K562 (cell line): ENCODE data around the gene GASK1B. TPM values are rescaled to one million over a fixed set of nuclear protein-coding genes. Genes with fewer than 3 reads are reported as not detected.

Experiments
- ATAC-seq: fragments of 200-7000 bp; cut with Tn5 transposase; 3 replicates; pipeline ENCODE4 v1.9.1; 2020; ENCODE audit warnings: moderate library complexity
- BruUV-seq: library from RNA; stranded (reverse); fragments of 400-500 nt; replicated peaks from 2 replicates; lab custom pipeline; 2021; lab: Mats Ljungman, UMichigan
- CTCF ChIA-PET: fragments of 300-600 bp; formaldehyde crosslinking; extraction: SDS; loops from one replicate; lab custom pipeline; 2021; ENCODE audit warnings: low intra/inter-chr PET ratio; lab: Yijun Ruan, JAX
- POLR2A ChIA-PET: fragments of 300-600, 350-650 bp; sonication (Branson Sonifier 250); formaldehyde crosslinking; extraction: SDS; loops from one replicate; lab custom pipeline; 2021; ENCODE audit warnings: antibody characterized with exemption, inconsistent platforms; lab: Yijun Ruan, JAX
- DNase-seq, 4 experiments: peaks; one replicate each; pipeline versions ENCODE4 v3.0.0 to v3.0.0-alpha.2; 2011 to 2018; ENCODE audit warnings: low spot score in 3 of 4, mixed read lengths in 3 of 4; ENCODE audit errors: extremely low read depth in 1 of 4
- FAIRE-seq: peaks from 2 replicates; lab custom pipeline; 2011; peaks lifted over from hg19 to GRCh38; lab: Jason Lieb, UNC
- H2AFZ ChIP-seq: 2 replicates; pipeline ENCODE4 v1.6.0; 2011; ENCODE audit warnings: low read depth, low read length, control low read depth, inconsistent platforms
- H3K27ac ChIP-seq: fragments of 200-600 bp; 3 replicates; pipeline ENCODE4 v1.8.0; 2011; ENCODE audit warnings: low read depth, mild to moderate bottlenecking, control low read depth, inconsistent platforms, low read length, moderate library complexity, mixed read lengths; ENCODE audit errors: extremely low read depth
- H3K27me3 ChIP-seq, 2 experiments: fragments of 300-600 bp in 1 of 2; 2 replicates in 1 of 2; 3 replicates in 1 of 2; pipeline versions ENCODE4 v1.6.0 to v1.8.0; 2011; ENCODE audit warnings: inconsistent platforms in 2 of 2, low read length in 2 of 2, mild to moderate bottlenecking in 1 of 2, mixed read lengths in 1 of 2, moderate library complexity in 1 of 2; ENCODE audit not compliant: control insufficient read depth in 2 of 2, insufficient read depth in 2 of 2
- H3K36me3 ChIP-seq: fragments of 300-600 bp; 3 replicates; pipeline ENCODE4 v1.8.0; 2011; ENCODE audit warnings: mild to moderate bottlenecking, low read length, inconsistent platforms; ENCODE audit not compliant: control insufficient read depth, insufficient read depth
- H3K4me1 ChIP-seq, 2 experiments: fragments of 200-600 bp in 1 of 2; replicated peaks in 1 of 2; 2 replicates in 1 of 2; 3 replicates in 1 of 2; pipeline versions ENCODE4 v1.5.1 to v1.8.0; 2011; ENCODE audit warnings: inconsistent platforms in 2 of 2, low read length in 2 of 2, mild to moderate bottlenecking in 1 of 2, mixed read lengths in 1 of 2, moderate library complexity in 1 of 2; ENCODE audit not compliant: control insufficient read depth in 2 of 2, insufficient read depth in 2 of 2
- H3K4me2 ChIP-seq: 2 replicates; pipeline ENCODE4 v1.6.1; 2011; ENCODE audit warnings: low read length, control low read depth, inconsistent platforms, mixed read lengths; ENCODE audit not compliant: insufficient read depth
- H3K4me3 ChIP-seq: fragments of 200-600 bp; sonication (generic), shearing (Covaris generic); 2 replicates; pipeline ENCODE4 v1.5.1; 2016; ENCODE audit warnings: control low read depth, inconsistent platforms
- H3K79me2 ChIP-seq: fragments of 200-600 bp; 3 replicates; pipeline ENCODE4 v1.8.0; 2011; ENCODE audit warnings: low read length, inconsistent platforms; ENCODE audit not compliant: control insufficient read depth, insufficient read depth
- H3K9ac ChIP-seq, 2 experiments: 2 replicates each; pipeline versions ENCODE4 v1.6.0 to v1.6.1; 2011; ENCODE audit warnings: low read depth in 2 of 2, low read length in 2 of 2, control low read depth in 1 of 2, inconsistent platforms in 1 of 2, mild to moderate bottlenecking in 1 of 2, mixed read lengths in 1 of 2; ENCODE audit not compliant: insufficient read depth in 1 of 2
- H3K9me1 ChIP-seq: one replicate; pipeline ENCODE4 v1.6.0; 2011; ENCODE audit warnings: inconsistent platforms, mild to moderate bottlenecking, low read length, moderate library complexity; ENCODE audit not compliant: control insufficient read depth, insufficient read depth
- H3K9me3 ChIP-seq: replicated peaks from 2 replicates; pipeline ENCODE4 v1.5.1; 2011; ENCODE audit warnings: low read depth, low read length, inconsistent platforms; ENCODE audit not compliant: control insufficient read depth, insufficient read depth
- H4K20me1 ChIP-seq: replicated peaks from 2 replicates; pipeline ENCODE4 v1.6.1; 2011; ENCODE audit warnings: low read length, inconsistent platforms, mixed read lengths; ENCODE audit not compliant: control insufficient read depth, insufficient read depth
- SMC3 ChIP-seq: conservative IDR thresholded peaks from 2 replicates; pipeline ENCODE4 v1.6.1; 2011; ENCODE audit warnings: low read depth, low read length, improper control_type of control experiment; ENCODE audit not compliant: insufficient read depth
- ZNF133 ChIP-seq: fragments of 250-450 bp; sonication (Bioruptor Pico); IDR thresholded peaks from 2 replicates; pipeline ENCODE4 v1.4.0; 2020; ENCODE audit warnings: mild to moderate bottlenecking
- ZNF740 ChIP-seq, 3 experiments: fragments of 200-800 bp in 1 of 3; sonication (Bioruptor generic) in 1 of 3; sonication (generic) in 1 of 3; formaldehyde crosslinking in 1 of 3; IDR thresholded peaks; 2 replicates each; pipeline versions ENCODE4 v1.6.1 to v1.8.0; 2016 to 2022; ENCODE audit warnings: mild to moderate bottlenecking in 2 of 3, missing compliant biosample characterization in 2 of 3, missing genetic modification characterization in 2 of 3, missing genetic modification reagents in 1 of 3
- WGBS: fragments of 100-300 bp; shearing (Covaris generic); methylation state at CpG from one replicate; pipeline ENCODE4 v1.1.6; 2016; ENCODE audit warnings: low coverage, mixed read lengths; ENCODE audit not compliant: insufficient coverage; ENCODE audit errors: missing lambda C conversion rate; 5-methylcytosine and 5-hydroxymethylcytosine counted together
- in situ Hi-C: fragments of 300-500 bp; cut with MboI; formaldehyde crosslinking; loops from 4 replicates; pipeline ENCODE4 v1.15.0; 2018; ENCODE audit warnings: inconsistent platforms, mixed read lengths
- intact Hi-C: fragments of 100-400 bp; cut with micrococcal nuclease; formaldehyde crosslinking; loops from 2 replicates; pipeline ENCODE4 v1.14.2; 2022
- polyA plus RNA-seq, 8 experiments: library from polyadenylated mRNA; depleted of rRNA in 4 of 8; stranded (reverse) in 5 of 8; unstranded in 3 of 8; fragments of >200 nt; fragmentation: Nextera tagmentation in 2 of 8; fragmentation: Illumina TruSeq in 1 of 8; extraction: Ambion mirVana in 2 of 8; extraction: Trizol in 1 of 8; gene quantifications; 2 replicates each; pipeline versions ENCODE4 v1.2.1 to v1.2.3, GENCODE V29; 2011 to 2014; ENCODE audit warnings: inconsistent platforms in 1 of 8, missing spikeins in 1 of 8
- total RNA-seq, 7 experiments: library from RNA; depleted of rRNA in 6 of 7; stranded (reverse); fragments of >200 nt in 6 of 7; fragmentation: Illumina TruSeq in 2 of 7; extraction: Trizol in 2 of 7; gene quantifications; 2 replicates each; pipeline versions ENCODE4 v1.2.1 to v1.2.3, GENCODE V29; 2011 to 2021; ENCODE audit warnings: low replicate concordance in 1 of 7
- TF ChIP-seq, protein P1 (sequence below): sonication (generic); formaldehyde crosslinking; IDR thresholded peaks from 2 replicates; pipeline ENCODE4 v1.8.1; 2023; ENCODE audit warnings: mild to moderate bottlenecking, missing genetic modification reagents
- TF ChIP-seq, protein P2 (sequence below), 3 experiments: IDR thresholded peaks in 2 of 3; conservative IDR thresholded peaks in 1 of 3; 2 replicates each; pipeline ENCODE4 v1.5.1; 2011 to 2012; ENCODE audit warnings: low read length in 3 of 3, mild to moderate bottlenecking in 3 of 3, control low read depth in 2 of 3, improper control_type of control experiment in 1 of 3, inconsistent platforms in 1 of 3, low read depth in 1 of 3, mixed read lengths in 1 of 3, moderate library complexity in 1 of 3; ENCODE audit not compliant: insufficient read depth in 2 of 3

The GASK1B gene
- total and polyA plus RNA-seq, 9 of the 15 experiments (the other 6 are each of a cell fraction or from before 2014, with no cell fraction given), result 0.13 to 1.2 (median 0.61) TPM

- H3K4me3 ChIP-seq, result no peak overlapping the region
- no peak overlapping the region for H3K9ac ChIP-seq
- H2AFZ ChIP-seq, result peak overlapping the region; percentile 10; the same call in 1 of the 2 replicates
- H3K36me3 ChIP-seq, result no peaks in the 10 kb centered on the region
- H3K27ac ChIP-seq, result no peak overlapping the region
- ATAC-seq (peak; percentile 83), FAIRE-seq (no peak)
- H4K20me1 ChIP-seq, result no peaks in the 10 kb centered on the region
- in situ Hi-C loops, result no loop called here
- CTCF ChIA-PET, result interaction anchor here (2.4 kb wide), 1 partner anchor 179 kb away, joined by 15 read pairs; no protein-coding TSS in a partner anchor
- H3K4me1 ChIP-seq, result peaks cover 5 to 7% of the 10 kb centered on the region in 2 experiments; a peak in 4 of 5 replicates
- no peaks in the 10 kb centered on the region for H3K79me2 ChIP-seq
- no peaks in the 10 kb centered on the region for H3K9me1 ChIP-seq
- POLR2A ChIA-PET, result no interaction called here
- H3K9me3 ChIP-seq, result no peaks in the 10 kb centered on the region
- BruUV-seq, result no TSS peak
- 40% methylated on average over 34 of the region's 42 CpGs for WGBS
- TF ChIP-seq ZNF740 (CRISPR knock-in tag; IDR thresholded peaks at IDR 0.05) (no peak), ZNF740 (tag; IDR thresholded peaks at IDR 0.05) (no peak), ZNF133 (CRISPR knock-in tag) (no peak), SMC3 (0 out of 2 replicates have a peak, but pooled peaks have one; percentile 9)
- TF ChIP-seq, protein P1, sequence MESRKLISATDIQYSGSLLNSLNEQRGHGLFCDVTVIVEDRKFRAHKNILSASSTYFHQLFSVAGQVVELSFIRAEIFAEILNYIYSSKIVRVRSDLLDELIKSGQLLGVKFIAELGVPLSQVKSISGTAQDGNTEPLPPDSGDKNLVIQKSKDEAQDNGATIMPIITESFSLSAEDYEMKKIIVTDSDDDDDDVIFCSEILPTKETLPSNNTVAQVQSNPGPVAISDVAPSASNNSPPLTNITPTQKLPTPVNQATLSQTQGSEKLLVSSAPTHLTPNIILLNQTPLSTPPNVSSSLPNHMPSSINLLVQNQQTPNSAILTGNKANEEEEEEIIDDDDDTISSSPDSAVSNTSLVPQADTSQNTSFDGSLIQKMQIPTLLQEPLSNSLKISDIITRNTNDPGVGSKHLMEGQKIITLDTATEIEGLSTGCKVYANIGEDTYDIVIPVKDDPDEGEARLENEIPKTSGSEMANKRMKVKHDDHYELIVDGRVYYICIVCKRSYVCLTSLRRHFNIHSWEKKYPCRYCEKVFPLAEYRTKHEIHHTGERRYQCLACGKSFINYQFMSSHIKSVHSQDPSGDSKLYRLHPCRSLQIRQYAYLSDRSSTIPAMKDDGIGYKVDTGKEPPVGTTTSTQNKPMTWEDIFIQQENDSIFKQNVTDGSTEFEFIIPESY (CRISPR knock-in tag), result peak; percentile 97; the same call in 1 of the 2 replicates
- TF ChIP-seq, protein P2, sequence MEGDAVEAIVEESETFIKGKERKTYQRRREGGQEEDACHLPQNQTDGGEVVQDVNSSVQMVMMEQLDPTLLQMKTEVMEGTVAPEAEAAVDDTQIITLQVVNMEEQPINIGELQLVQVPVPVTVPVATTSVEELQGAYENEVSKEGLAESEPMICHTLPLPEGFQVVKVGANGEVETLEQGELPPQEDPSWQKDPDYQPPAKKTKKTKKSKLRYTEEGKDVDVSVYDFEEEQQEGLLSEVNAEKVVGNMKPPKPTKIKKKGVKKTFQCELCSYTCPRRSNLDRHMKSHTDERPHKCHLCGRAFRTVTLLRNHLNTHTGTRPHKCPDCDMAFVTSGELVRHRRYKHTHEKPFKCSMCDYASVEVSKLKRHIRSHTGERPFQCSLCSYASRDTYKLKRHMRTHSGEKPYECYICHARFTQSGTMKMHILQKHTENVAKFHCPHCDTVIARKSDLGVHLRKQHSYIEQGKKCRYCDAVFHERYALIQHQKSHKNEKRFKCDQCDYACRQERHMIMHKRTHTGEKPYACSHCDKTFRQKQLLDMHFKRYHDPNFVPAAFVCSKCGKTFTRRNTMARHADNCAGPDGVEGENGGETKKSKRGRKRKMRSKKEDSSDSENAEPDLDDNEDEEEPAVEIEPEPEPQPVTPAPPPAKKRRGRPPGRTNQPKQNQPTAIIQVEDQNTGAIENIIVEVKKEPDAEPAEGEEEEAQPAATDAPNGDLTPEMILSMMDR (IDR thresholded peaks at IDR 0.05 in 2 of 3, conservative IDR thresholded peaks at IDR 0.05 in 1 of 3; ENCODE audit: insufficient read depth in 2 of 3, low read depth in 1 of 3, low read length in 3 of 3), result peak; percentile 50 to 68 (median 56)
- TF ChIP-seq, all 486 proteins: peak for 3
- intact Hi-C loops, result loop anchor here (5.0 kb wide), 1 partner anchor 86 kb away; no protein-coding TSS in a partner anchor
- no peak overlapping the region; the same call in 1 of the 2 replicates for H3K4me2 ChIP-seq
- DNase-seq, result peak; percentile 25 to 42 (median 36)
- H3K27me3 ChIP-seq, result 0 out of 5 replicates have a peak, but pooled peaks cover 0 to 5% of the 10 kb centered on the region in 2 experiments
Measured at GRCh38 chr4:158170691-158171561, 1.9 kb downstream of the GASK1B start.
